Activated CD4-positive, alpha-beta T cell treated with anti-CD3 and anti-CD28 coated beads, Interleukin-2, amount 10 ng/mL, durations not matched to agents 24 days and 14 days (primary cell): ENCODE data around the gene KANSL1. TPM values are rescaled to one million over a fixed set of nuclear protein-coding genes. Genes with fewer than 3 reads are reported as not detected.
"Not testable (repeated sequence)": the region's sequence is repeated elsewhere in the genome, so short reads cannot be mapped to it uniquely, and the experiment has no call there.

ENCODE experiments used
- DNase-seq: peaks from one replicate; pipeline ENCODE4 v3.0.0; 2022
- H3K27ac Mint-ChIP-seq: one replicate; pipeline ENCODE4 v1.8.0; 2022; ENCODE audit warnings: mild to moderate bottlenecking, mixed read lengths
- H3K27me3 Mint-ChIP-seq: one replicate; pipeline ENCODE4 v1.8.0; 2022; ENCODE audit warnings: mixed read lengths
- H3K36me3 Mint-ChIP-seq: one replicate; pipeline ENCODE4 v1.8.0; 2022; ENCODE audit warnings: low read depth, mild to moderate bottlenecking, mixed read lengths
- H3K4me1 Mint-ChIP-seq: one replicate; pipeline ENCODE4 v1.8.0; 2021; ENCODE audit warnings: mixed read lengths
- H3K4me3 Mint-ChIP-seq: one replicate; pipeline ENCODE4 v1.8.0; 2022; ENCODE audit warnings: mild to moderate bottlenecking, moderate library complexity, mixed read lengths
- H3K9me3 Mint-ChIP-seq: one replicate; pipeline ENCODE4 v1.8.0; 2021; ENCODE audit warnings: mixed read lengths
- intact Hi-C: fragments of 100-400 bp; cut with micrococcal nuclease; formaldehyde crosslinking; loops from one replicate; pipeline ENCODE4 v1.15.1; 2023
- total RNA-seq: library from RNA; stranded (reverse); gene quantifications from 2 replicates; pipeline ENCODE4 v1.2.3, GENCODE V29; 2022

Gene KANSL1
- total RNA-seq, 1 donor from 2014 or later = 82.8 TPM

DNA sequence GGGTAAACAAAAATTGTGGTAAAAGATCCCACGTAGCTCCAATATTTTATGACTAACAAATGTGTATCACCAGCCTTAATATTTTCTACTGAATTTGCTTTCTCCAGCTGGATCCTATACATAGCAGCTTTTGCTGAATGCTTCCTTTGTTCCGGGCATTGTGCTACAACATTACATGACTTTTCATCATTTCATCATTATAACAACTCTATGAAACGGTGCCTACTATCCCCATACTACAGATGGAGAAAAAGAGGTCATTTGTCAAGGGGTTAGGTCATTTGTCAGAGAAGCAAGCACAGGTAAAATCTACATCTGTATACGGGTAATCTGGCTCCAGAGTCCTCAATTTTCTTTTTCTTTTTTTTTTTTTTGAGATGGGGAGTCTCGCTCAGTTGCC is 74.3 kb downstream of the KANSL1 start:
- Mint-ChIP-seq H3K9me3 (no peaks in the 10 kb centered on the region), H3K36me3 (peaks cover 15% of the 10 kb centered on the region), H3K27me3 (no peaks in the 10 kb centered on the region), H3K4me3 (no peak overlapping the region), H3K4me1 (peaks cover 53% of the 10 kb centered on the region), H3K27ac (no peak overlapping the region)
- no peak for DNase-seq
- intact Hi-C loops = no loop called here

DNA sequence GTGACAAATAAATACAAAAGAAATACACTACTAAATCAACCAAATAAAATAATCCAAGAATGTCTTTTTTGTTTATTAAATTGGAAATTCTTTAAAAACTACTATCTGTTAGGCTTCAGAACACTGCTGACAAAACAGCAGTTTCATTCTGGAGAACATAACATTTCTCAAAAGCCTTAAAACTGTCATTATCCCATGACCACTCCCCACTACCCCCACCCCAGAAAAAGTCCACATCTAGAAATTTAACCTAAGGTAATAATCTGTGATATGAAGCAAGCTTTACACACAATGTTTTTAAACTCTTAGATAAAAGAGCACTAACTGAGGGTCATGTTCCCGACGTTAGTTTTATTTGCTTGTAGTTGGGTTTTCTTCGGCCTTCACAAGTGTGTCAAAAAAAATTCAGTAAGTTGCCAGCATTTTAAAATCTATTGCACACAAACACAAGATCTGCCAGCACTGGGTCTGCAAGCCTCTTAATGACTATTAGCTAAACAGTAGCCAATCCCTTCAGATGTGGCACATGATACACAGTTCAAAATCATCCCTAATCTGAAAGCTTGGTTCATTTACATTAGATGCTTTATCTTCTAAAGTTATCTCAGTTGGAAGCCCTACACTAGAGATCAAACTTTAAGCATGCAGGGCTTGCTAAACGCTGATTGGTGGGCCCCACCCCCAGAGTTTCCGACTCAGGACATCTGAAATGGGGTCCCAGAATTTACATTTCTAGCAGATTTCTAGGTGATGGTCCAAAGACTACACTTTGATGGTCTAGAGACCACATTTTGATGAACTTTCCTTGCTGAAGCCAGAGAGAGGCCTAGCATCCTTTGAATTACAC is 75.2 kb downstream of the KANSL1 start:
- H3K4me1 Mint-ChIP-seq = peaks cover 48% of the 10 kb centered on the region
- H3K36me3 Mint-ChIP-seq = peaks cover 13% of the 10 kb centered on the region
- H3K27ac Mint-ChIP-seq = no peak overlapping the region
- no peaks in the 10 kb centered on the region for H3K27me3 Mint-ChIP-seq
- DNase-seq = no peak
- intact Hi-C loops = no loop called here
- H3K4me3 Mint-ChIP-seq = no peak overlapping the region
- H3K9me3 Mint-ChIP-seq = no peaks in the 10 kb centered on the region

DNA sequence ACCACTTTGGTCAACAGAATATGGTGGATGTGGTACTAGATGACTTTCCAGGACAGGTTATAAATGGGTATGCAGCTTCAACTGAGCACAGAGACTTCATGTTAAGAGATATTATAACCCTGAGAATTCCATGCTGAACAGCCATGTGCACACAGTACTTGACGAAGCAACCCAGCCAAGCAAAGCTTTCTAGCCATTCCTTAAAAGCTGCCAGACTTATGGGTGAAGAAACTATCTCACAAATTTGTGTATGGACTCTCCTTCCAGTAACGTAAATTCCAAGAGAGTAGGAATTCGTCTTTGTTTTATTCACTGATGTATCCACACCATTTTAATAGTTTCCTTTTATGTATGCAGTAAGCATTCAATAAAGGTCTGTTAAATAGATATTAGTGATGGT is 76.1 kb downstream of the KANSL1 start:
- H3K4me1 Mint-ChIP-seq = peaks cover 43% of the 10 kb centered on the region
- DNase-seq = no peak
- intact Hi-C loops = no loop called here
- no peak overlapping the region for H3K27ac Mint-ChIP-seq
- no peaks in the 10 kb centered on the region for H3K27me3 Mint-ChIP-seq
- no peak overlapping the region for H3K4me3 Mint-ChIP-seq
- peaks cover 8% of the 10 kb centered on the region for H3K36me3 Mint-ChIP-seq
- H3K9me3 Mint-ChIP-seq = no peaks in the 10 kb centered on the region

DNA sequence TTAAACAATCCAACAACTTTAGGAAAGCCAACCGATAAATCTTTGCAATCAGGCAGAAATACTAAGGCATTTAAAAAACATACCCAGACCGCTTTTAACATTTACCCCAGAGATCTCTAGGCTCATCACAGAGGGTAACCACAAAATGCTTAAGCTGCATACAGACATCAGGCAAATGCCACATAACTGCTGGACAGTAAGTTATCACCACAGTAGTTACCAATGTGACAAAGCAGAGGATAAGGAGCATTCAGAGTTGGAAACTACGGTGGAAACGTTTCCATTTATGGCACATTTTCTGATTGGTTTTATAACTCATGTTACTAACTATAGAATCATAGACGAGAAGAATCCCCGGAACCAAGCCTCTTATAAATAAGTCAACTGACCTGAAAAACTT is 77.5 kb downstream of the KANSL1 start:
- H3K27me3 Mint-ChIP-seq = no peaks in the 10 kb centered on the region
- H3K9me3 Mint-ChIP-seq = no peaks in the 10 kb centered on the region
- H3K4me1 Mint-ChIP-seq = peaks cover 32% of the 10 kb centered on the region
- no peak for DNase-seq
- H3K27ac Mint-ChIP-seq = no peak overlapping the region
- H3K36me3 Mint-ChIP-seq = peaks cover 2% of the 10 kb centered on the region
- intact Hi-C loops = no loop called here
- no peak overlapping the region for H3K4me3 Mint-ChIP-seq

- H3K4me3 Mint-ChIP-seq, DNase-seq, H3K9me3 Mint-ChIP-seq, H3K36me3 Mint-ChIP-seq, H3K27me3 Mint-ChIP-seq, intact Hi-C loops, H3K27ac Mint-ChIP-seq: not testable (repeated sequence)
- H3K4me1 Mint-ChIP-seq = peaks cover 44% of the 10 kb centered on the region
Measured at GRCh38 chr17:46111236-46111635, 82.0 kb downstream of the KANSL1 start.

GRCh38 chr17:46110219-46110618 is 83.0 kb downstream of the KANSL1 start:
- Mint-ChIP-seq H3K27me3 (no peaks in the 10 kb centered on the region), H3K9me3 (no peaks in the 10 kb centered on the region), H3K36me3 (peaks cover 3% of the 10 kb centered on the region), H3K4me3 (no peak overlapping the region), H3K27ac (no peak overlapping the region), H3K4me1 (peaks cover 42% of the 10 kb centered on the region)
- intact Hi-C loops = no loop called here
- DNase-seq = no peak

- no peak overlapping the region for H3K27ac Mint-ChIP-seq
- peaks cover 3% of the 10 kb centered on the region for H3K36me3 Mint-ChIP-seq
- DNase-seq = no peak
- H3K4me3 Mint-ChIP-seq = no peak overlapping the region
- peaks cover 40% of the 10 kb centered on the region for H3K4me1 Mint-ChIP-seq
- H3K27me3 Mint-ChIP-seq = no peaks in the 10 kb centered on the region
- H3K9me3 Mint-ChIP-seq = no peaks in the 10 kb centered on the region
- intact Hi-C loops = no loop called here
Measured at GRCh38 chr17:46109603-46110189, 83.5 kb downstream of the KANSL1 start.

DNA sequence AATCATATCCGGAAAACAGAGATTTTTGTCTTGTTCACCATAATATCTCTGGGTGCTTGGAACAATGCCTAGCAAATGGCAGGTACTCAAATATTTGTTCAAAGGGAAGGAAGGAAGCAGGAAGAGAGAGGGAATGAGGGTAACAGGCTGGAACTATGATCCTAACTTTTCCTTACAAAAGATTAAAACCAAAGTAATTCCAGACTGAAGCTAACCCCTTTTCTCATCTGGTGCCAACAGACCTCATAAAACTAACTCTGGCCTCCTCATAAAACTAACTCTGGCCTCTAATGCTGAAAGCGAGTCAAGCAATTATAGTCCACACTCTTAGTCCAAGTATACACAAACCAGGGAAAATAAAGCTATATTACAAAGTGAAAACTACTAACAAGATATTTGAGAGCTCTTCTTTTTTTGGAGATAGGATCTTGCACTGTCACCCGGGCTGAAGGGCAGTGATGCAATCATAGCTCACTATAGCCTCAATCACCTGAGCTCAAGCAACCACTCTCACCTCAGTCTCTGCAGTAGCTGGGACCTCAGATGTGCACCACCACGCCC is 84.6 kb downstream of the KANSL1 start:
- intact Hi-C loops = no loop called here
- peaks cover 43% of the 10 kb centered on the region for H3K4me1 Mint-ChIP-seq
- peaks cover 8% of the 10 kb centered on the region for H3K36me3 Mint-ChIP-seq
- no peaks in the 10 kb centered on the region for H3K9me3 Mint-ChIP-seq
- DNase-seq = no peak
- no peak overlapping the region for H3K27ac Mint-ChIP-seq
- H3K4me3 Mint-ChIP-seq = no peak overlapping the region
- no peaks in the 10 kb centered on the region for H3K27me3 Mint-ChIP-seq

DNA sequence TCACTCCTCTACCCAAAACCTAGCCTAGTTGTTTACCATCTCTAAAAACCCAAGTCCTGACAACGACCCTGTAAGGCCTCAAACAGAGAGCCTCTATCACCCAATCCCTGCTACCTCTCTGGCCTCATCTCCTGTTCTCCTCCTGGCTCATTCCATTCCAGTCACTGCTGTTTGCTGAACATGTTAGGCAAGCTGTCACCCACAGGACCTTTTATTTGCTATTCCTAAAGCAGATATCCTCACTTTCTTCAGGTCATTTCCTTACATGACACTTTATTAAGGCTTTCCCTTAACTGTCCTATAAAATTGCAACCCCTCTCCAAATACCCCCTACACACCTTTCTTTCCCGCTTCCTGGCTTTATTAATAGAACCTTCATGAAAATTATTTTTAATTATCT is 85.1 kb downstream of the KANSL1 start:
- intact Hi-C loops = no loop called here
- no peak overlapping the region for H3K4me3 Mint-ChIP-seq

DNA sequence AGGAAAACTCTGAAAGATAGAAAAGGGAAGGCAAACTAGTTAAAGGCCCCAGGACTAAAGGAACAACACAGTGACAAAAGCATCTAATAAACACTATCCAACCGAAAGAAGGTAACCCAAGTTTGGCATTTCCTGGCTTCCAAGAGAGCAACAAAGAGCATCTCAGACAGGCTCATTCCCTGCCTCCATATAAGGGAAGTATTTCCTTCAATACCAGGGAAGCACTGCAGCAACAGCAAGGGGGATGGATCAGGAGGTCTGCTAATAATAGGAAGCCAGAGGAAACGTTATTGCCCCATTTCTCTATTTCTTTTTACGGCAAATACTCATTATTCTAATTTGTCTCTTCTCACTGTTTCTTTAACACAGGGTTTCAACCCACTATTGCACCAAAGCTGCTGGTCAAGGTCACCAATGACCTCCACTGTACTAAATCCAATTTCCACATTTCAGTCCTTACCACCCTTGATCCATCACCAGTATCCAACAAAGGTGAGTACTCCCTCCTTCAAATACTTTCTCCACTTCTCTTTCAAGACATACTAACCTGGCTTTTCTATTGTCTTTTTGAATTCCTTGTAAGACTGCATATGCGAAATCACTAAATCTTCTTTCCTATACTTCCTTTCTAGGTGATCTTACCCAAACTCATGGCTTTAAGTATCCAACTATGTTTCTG is 86.1 kb downstream of the KANSL1 start:
- peaks cover 8% of the 10 kb centered on the region for H3K36me3 Mint-ChIP-seq
- DNase-seq = no peak
- H3K4me3 Mint-ChIP-seq = no peak overlapping the region
- no peaks in the 10 kb centered on the region for H3K9me3 Mint-ChIP-seq
- no peak overlapping the region for H3K27ac Mint-ChIP-seq
- H3K4me1 Mint-ChIP-seq = peaks cover 52% of the 10 kb centered on the region
- intact Hi-C loops = no loop called here
- no peaks in the 10 kb centered on the region for H3K27me3 Mint-ChIP-seq

More for the DNA sequence above, 85.1 kb downstream of the KANSL1 start:
- Mint-ChIP-seq H3K4me1 (peaks cover 47% of the 10 kb centered on the region), H3K36me3 (peaks cover 8% of the 10 kb centered on the region), H3K27ac (no peak overlapping the region), H3K9me3 (no peaks in the 10 kb centered on the region), H3K27me3 (no peaks in the 10 kb centered on the region)
- DNase-seq = no peak

DNA sequence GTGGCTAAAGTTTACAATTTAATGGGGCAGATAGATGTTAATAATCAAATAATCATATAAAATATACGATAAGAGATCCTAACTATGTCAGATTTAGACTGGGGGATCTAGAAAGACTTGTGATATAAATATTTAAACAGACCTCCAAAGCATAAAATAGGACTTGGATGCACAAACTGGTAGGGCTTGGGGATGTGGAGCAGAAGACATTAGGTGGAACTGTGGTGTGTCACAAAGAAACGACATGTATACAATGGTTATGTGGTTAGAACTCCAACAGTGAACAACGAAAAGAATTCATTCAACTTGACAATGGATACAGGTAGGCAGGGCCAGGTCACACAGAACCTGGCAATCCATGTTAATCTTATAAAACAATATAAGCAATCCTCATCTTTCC is 90.4 kb downstream of the KANSL1 start:
- not testable (repeated sequence) for H3K27me3 Mint-ChIP-seq, H3K4me3 Mint-ChIP-seq, H3K9me3 Mint-ChIP-seq, DNase-seq, H3K27ac Mint-ChIP-seq
- intact Hi-C loops = loop anchor here (5.0 kb wide), 1 partner anchor 89 kb away; the partner anchor contains the start of gene KANSL1
- H3K36me3 Mint-ChIP-seq = peaks cover 11% of the 10 kb centered on the region
- H3K4me1 Mint-ChIP-seq = peaks cover 54% of the 10 kb centered on the region

DNA sequence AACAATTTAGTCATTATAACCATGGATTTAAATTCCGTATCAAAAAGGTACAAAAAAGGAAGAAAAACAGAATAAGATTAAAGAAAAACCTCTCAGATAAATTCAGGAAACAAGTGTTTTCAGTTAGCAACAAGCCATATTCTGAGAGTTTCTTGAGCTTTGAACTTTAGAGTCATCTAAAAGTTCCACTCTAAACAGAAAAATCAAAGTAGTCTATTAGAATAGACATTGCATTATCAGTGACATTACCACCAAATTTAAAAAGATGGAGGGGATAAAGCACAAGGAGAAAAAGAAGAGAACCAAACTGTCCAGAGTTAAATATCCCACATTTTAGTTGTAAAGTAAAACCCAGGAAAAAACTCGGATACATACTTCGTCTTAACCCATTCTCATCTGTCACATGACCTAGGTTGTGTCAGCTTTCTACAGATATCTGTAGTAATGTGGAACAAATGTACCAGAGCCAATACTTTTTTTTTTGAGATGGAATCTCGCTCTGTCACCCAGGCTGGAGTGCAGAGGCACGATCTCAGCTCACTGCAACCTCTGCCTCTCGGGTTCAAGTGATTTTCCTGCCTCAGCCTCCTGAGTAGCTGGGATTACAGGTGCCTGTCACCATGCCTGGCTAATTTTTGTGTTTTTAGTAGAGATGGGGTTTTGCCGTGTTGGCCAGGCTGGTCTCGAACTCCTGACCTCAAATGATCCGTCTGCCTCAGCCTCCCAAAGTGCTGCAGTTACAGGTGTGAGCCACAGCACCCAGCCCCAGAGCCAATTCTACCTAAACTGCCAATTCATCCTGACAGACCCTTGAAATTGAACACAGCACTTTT is 91.2 kb downstream of the KANSL1 start:
- peaks cover 11% of the 10 kb centered on the region for H3K36me3 Mint-ChIP-seq
- not testable (repeated sequence) for H3K27me3 Mint-ChIP-seq, H3K27ac Mint-ChIP-seq, H3K4me3 Mint-ChIP-seq, DNase-seq, H3K9me3 Mint-ChIP-seq
- peaks cover 53% of the 10 kb centered on the region for H3K4me1 Mint-ChIP-seq
- intact Hi-C loops = loop anchor here (1.0 to 5.0 kb wide), 2 partner anchors 54 to 90 kb away; partner anchors contain the start of gene KANSL1

- peaks cover 46% of the 10 kb centered on the region for H3K4me1 Mint-ChIP-seq
- DNase-seq = no peak
- peak overlapping the region; percentile 66 for H3K27ac Mint-ChIP-seq
- peaks cover 9% of the 10 kb centered on the region for H3K36me3 Mint-ChIP-seq
- H3K27me3 Mint-ChIP-seq = no peaks in the 10 kb centered on the region
- H3K9me3 Mint-ChIP-seq = no peaks in the 10 kb centered on the region
- intact Hi-C loops = loop anchor here (5.0 kb wide), 1 partner anchor 92 kb away; the partner anchor contains the start of gene KANSL1
- peak overlapping the region; percentile 8 for H3K4me3 Mint-ChIP-seq
Measured at GRCh38 chr17:46100590-46100989, 92.6 kb downstream of the KANSL1 start.
